DMS79 treated with DMSO at 0.1 percent for 48 hours (cell line): ENCODE measurements around the gene LRRC51.
"Not testable (repeated sequence)": the region's sequence is repeated elsewhere in the genome, so short reads cannot be mapped to it uniquely, and the experiment has no call there.

Experiments
- DNase-seq: peaks from one replicate; lab custom pipeline; 2025; lab: John Stamatoyannopoulos, UW

Gene LRRC51

DNA sequence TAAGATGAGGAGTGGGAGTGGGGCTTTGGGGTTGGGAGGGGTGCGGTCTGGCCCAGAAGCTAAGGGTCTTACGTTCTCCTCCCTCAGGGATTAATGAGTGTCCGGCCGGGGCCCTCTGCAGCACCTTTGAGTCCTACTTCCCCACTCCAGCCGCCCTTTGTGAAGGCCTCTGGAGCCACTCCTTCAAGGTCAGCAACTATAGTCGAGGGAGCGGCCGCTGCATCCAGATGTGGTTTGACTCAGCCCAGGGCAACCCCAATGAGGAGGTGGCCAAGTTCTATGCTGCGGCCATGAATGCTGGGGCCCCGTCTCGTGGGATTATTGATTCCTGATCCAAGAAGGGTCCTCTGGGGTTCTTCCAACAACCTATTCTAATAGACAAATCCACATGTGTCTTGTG is 58.9 kb downstream of the LRRC51 start:
- DNase-seq: no peak

DNA sequence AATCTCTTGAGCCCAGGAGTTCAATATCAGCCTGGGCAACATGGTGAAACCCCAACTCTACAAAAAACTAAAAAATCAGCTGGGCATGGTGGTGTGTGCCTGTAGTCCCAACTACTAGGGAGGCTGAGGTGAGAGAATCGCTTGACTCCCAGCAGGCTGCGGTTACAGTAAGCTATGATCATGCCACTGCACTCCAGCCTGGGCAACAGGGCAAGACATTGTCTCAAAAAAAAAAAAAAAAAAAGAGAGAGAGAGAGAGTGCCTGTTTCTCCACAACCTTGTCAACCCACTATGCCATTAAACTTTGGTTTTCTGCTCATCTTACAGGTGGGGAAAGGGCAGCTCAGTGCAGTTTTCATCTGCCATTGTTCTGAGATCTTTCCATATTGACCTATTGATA is 60.0 kb downstream of the LRRC51 start:
- no peak for DNase-seq

DNA sequence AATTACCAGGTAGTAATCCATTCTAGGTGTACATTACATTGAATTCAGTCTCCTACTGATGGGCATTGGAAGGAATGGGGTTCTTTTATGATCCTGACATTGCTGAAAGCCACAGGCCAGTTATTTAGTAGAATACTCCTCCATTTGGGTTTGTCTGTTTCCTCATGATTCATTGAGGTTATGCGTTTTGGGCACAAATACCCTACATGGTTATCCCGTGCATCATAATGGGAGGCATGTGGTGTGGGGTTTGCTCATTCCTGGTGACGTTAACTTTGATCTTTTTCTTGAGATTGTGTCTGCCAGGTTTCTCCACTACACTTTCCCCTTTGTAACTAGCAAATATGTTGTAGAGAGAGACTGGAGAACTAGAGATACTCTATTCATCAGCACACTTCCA is 60.4 kb downstream of the LRRC51 start:
- no peak for DNase-seq

DNA sequence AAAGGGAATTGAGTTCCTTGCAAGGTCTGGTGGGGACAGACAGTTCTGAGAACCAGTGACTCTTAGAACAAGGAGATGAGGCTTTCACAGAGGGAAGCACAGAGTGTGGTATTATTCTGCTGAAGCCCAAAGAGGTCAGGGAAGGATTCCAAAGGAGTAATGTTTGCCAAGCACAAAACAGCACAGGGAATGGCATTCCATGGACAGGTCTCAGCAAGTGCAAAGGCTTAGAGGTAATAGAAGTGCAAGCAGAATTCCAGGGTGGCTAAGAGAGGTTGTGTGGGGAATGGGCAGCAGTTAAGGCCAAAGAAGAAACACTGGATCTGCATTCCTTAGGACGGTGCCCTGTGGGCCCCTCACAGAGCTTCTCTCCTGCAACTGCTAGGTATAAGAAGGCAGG is 61.4 kb downstream of the LRRC51 start:
- DNase-seq: not testable (repeated sequence)

DNA sequence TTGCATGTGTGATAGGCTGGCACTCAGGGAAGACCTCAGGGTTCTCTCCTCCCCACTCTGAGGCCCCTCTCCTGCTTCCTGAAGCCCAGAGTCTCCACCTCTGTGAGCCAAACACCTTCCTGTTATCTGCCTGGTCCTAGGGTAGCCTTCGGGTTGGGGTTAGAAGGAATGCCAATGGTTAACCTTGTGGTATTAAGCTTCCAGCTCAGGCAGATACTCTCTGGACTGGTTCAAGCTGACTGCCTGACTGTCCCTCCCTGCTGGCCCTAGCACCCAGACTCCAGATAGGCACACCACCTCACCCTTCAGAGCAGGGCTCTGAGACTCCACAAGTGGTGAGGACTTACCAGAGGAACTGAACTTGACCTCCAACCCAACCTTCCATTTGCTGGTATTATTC is 61.9 kb downstream of the LRRC51 start:
- not testable (repeated sequence) for DNase-seq

DNA sequence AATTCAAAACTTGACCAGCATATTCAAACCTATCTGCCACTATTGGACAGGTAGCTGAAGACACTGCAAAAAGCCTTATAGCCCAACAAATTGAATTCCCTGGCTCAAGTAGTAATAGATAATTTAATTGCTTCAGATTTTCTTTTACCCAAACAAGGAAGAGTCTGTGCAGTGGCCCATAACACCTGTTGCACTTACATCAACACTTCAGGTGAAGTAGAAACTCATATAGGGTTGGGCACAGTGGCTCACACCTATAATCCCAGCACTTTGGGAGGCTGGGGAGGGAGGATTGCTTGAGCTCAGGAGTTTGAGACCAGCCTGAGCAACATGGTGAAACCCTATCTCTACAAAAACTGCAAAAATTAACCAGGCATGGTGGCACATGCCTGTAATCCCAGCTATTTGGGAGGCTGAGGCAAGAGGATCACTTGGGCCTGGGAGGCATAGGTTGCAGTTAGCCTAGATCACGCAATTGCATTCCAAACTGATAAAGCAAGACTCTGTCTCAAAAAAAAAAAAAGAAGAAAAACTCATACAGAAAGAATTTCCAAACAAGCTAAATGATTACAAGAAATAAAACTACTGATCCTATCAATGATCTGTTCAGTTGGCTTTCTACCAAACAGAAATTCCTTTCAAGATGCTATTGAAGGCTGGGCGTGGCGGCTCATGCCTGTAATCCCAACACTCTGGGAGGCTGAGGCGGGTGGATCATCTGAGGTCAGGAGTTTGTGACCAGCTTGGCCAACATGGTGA is 64.3 kb downstream of the LRRC51 start:
- DNase-seq: no peak
